Activated gamma-delta T cell treated with Interleukin-2 at 50 U/mL for 16 hours (primary cell): ENCODE measurements around the gene PLAAT3.
"Not testable (repeated sequence)": the region's sequence is repeated elsewhere in the genome, so short reads cannot be mapped to it uniquely, and the experiment has no call there.

Source experiments
- DNase-seq: peaks from one replicate; pipeline ENCODE4 v3.0.0-alpha.2; 2020

PLAAT3 gene

DNA sequence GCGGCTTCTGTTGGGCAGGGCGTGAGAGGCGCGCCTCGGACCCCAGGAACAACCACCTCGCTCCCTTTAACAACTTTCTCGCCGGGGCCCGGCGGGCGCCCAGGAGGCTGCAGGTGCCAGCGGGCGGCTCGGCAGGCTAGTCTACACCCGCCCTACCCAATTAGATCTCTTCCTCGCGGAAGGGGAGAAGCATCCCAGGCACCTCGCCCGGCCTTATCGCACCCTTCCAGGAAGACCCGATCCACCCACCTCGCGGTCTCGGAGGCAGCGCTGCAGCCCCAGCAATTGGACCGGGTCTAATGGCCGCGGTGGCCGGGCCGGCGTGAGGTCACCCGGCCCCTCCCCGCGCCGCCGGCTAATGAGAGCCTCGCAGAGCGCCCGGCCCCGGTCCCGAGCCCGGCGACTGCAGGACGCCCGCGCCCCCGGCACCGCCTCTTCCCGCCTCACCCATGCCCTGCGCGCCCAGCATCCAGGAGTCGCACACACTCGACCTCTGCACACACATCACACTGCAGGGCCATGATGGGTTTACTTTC lies at the start of gene PLAAT3:
Gene PLAAT3, minus strand, starts transcription at position 298 of the 536 bp plus-strand sequence. CDS start 419 bp downstream, outside the sequence.
- DNase-seq: peak; percentile 22

DNA sequence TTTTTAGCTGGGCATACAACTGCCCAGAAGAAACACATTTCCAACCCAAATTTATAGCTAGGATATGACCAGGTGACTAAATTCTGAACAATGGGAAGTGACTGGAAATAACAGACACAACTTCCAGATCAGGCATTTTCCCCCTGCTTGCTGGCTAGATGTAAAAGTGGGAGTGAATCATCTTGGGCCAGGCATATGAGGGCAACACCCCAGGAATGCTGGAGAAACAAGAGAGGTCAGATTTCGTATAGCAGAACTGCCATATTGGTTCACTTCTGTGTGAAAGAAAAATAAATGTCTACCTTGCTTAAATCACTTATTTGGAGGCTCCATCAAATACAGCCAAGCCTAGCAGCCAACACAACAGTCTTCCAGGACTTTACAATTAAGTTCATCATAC lies 49.6 kb upstream of the PLAAT3 start:
- no peak for DNase-seq

DNA sequence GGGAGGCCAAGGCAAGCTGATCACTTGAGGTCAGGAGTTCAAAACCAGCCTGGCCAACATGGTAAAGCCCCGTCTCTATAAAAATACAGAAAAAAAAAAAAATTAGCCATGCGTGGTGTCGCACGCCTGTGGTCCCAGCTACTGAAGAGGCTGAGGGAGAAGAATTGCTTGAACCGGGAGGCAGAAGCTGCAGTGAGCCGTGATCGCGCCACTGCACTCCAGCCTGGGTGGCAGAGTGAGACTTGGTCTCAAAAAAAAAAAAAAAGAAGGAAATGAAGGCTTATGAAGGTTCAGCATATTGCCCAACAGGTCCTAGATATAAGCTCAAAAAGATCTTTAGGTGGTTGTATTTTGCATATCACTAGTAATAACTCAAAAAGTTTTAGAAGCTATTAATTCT lies 46.7 kb upstream of the PLAAT3 start:
- no peak for DNase-seq

DNA sequence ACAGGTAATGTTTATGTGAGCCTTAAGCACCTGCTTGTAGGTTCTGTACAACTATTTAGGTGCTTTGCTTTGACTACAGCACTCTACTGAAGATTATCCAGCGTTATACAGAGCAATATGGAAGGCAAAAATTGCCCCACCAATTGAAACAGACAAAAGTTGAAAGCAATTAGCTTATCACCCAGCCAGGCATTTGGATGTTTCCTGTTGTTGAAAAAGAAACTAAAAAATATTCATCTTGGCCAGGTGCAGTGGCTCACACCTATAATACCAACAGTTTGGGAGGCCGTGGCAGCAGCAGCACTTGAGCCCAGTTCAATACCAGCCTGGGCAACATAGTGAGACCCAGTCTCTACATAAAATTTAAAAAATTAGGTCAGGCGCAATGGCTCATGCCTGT lies 38.4 kb upstream of the PLAAT3 start:
- no peak for DNase-seq

DNA sequence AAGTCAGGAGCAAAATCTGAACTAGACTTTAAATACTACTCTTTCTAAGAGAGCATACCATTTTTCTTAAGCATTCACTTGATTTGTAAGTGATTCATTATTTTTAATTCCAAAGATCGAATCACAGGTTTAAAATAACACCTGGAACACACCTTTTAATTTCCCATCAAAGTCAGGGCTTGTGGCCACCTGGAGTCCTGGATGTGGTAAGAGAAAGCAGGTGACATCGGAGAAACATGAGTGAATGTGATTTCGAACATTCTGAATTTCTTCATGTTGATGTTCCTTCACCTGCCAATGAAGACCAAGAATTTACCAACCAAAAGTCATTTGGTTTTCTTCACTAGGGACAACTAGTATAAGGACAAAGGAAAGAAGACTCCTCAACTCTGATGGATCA lies 29.0 kb upstream of the PLAAT3 start:
- no peak for DNase-seq

DNA sequence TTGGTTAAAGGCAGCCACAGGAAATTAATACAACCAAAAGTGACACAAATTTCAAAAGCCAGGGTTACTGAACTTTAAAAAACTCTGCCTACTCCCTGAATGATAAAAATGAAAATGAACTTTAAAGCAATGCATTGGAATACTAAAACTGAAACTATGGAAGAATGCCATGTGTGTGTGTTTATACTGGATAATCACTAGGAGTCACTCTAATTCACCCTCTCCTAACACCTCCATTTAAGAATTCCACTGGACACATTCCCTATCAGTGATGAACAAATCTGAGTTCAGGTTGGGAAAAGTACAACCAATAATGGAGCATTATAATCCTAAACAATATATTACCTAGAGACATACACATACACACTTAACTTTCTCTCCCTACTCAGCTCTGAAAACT lies 27.5 kb upstream of the PLAAT3 start:
- no peak for DNase-seq

DNA sequence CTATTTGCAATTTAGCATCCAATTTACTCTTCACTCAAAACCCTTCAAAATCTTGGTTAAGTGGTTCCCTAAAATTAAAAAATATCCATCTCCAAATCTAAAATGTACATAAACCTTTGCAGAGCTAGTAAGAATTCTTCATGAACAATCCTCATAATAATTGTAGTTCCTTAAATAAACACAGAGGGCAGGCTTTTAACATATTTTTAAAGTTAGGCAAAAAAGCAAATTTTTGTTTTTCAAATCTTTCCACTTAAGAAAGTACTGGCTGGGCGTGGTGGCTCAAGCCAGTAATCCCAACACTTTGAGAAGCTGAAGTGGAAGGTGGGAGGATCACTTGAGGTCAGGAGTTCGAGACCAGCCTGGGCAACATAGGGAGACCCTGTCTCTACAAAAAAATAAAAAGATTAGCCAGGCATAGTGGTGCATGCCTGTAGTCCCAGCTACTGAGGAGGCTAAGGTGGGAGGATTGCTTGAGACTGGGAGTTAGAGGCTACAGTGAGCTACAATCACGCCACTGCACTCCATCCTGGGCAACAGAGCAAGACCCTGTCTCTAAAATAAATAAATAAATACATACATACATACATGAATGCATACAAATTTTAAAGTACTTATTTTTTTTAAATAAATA lies 25.1 kb upstream of the PLAAT3 start:
- no peak for DNase-seq

DNA sequence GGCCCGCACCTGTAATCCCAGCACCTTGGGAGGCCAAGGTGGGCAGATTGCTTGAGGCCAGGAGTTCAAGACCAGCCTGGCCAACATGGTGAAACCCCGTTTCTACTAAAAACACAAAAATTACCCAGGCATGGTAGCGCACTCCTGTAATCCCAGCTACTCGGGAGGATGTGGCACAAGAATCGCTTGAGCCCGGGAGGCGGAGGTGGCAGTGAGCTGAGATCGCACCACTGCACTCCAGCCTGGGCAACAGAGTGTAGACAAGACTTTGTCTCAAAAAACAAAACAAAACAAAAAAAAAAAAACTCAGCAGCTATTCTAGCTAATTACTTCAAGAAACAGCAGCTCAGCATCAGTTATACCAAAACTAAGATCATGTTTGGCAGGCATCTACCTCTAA lies 24.2 kb upstream of the PLAAT3 start:
- DNase-seq: not testable (repeated sequence)

DNA sequence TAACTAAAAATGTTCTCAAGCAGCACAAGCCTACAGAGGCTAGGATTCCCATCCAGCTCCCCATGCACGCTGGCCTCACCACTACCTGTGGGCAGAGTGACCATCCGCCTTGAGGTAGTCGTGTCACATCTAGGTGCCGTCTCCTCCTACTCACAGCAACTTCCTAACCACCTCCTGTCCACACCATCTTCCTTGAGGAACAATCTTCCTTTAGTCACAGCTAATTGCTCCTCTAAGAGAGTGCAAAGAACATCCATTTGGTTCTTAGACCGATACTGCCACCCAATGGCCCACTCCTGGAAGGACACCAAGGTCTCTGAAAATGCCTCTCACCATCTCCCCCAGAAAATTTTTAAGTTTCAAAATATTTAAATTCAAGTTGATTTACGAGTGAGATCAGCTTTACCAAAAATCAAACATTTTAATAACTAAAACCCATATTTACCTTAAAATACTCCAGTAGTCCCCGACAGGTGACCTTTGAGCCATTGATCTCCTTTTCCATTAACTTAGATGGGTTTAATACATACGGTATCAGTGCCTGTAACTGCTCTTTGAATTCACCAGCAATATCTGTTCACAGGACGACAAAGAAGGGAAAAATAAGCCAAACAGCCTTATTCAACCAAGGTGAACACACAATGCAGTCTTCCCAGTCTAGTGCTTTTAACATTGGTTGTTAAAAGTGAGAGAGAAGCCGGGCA lies 21.7 kb upstream of the PLAAT3 start:
- DNase-seq: peak; percentile 73

DNA sequence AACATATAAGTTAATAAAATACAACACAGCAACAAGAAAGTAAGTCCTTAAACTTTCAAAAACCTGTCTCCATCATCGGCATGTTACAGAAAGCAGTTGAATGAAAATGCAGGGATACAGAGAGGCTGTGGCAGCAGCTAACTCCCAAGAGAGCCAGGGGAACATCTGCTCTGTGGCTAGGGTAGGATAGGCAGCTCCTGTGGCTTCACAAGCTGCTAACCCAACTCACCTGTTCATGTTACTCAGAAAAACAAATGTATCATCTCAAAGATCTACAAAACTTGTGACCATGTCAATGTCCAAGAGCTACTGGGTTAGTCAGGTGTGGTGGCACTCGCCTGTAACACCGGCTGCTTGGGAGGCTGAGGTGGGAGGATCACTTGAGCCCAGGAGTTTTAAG lies 15.2 kb upstream of the PLAAT3 start:
- no peak for DNase-seq

DNA sequence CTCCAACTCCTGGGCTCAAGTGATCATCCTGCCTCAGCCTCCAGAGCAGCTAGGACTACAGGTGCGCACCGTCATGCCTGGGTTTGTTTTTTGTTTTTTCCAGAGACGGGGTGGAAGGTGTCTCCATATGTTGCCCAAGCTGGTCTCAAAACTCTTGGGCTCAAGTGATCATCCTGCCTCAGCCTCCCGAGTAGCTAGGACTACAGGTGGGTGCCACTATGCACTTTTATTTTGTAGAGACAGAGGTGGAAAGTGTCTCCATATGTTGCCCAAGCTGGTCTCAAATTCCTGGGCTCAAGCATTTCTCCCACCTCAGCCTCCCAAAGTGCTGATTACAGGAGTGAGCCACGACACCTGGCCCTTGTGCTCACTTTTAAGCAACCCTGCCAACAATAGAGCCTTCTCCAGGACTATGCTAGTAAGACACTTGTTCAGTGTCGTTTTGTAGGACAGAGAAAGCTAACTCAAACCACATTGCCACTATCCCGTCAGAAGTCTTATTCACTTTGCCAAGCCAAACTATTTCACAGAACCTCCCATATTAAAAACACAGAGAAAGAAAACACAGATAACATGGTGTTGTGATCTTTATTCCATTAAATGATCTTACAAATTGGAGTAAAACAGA lies 9.4 kb upstream of the PLAAT3 start:
- no peak for DNase-seq

DNA sequence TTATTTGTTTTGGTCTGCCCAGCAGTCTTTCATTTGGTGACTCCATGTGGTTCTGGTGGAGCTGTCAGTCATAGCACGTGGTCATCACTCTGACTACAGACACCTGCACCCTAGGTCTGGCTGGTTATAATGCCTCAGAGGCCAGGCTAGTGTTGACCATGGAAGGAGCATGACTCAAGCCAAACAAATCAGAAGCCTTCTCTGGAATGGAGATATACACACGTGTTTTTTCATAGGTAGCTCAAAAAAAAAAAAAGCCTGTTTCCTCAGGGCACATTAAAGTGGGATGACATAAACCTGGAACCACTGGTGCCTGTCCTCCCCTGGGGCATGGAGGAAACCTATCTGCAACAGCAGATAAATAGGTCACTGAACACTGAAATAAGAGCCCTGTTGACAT lies 8.1 kb upstream of the PLAAT3 start:
- DNase-seq: no peak

DNA sequence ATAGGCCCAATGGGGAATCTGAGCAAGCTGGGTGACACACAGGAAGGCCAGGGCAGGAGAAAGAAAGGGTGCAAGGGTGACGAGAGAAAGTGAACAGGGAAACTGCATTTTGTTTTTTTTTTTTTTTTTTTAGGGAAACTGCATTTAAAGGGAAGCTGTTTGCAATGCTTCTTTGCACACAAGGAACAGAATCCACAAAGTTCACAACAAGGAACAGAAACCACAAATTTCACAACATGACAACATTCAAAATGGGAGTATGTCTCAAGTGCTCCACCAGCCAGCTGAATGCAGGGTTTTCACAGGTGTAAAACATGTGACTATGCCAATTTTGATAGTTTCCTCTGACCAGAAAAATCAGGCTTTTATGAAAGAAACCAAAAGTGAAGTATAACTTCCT lies 6.8 kb upstream of the PLAAT3 start:
- no peak for DNase-seq

DNA sequence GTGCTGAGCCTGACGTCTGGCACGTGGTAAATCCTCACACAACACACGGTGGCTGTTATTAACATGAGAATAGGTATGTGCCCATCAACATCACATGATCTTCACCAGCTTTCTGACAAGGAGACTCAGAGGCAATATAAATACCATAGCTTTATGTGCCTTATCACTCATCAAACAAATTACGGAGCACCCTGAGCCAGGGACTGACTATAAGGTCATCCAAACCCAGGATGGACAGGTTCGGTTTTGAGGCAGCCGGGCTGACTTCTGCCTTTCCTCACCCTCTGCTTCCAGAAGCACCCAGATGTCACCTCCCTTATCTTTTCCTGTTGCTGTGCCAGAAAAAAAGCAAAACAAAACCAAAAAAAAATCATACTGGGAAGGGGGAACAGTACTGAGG lies 5.7 kb upstream of the PLAAT3 start:
- no peak for DNase-seq

DNA sequence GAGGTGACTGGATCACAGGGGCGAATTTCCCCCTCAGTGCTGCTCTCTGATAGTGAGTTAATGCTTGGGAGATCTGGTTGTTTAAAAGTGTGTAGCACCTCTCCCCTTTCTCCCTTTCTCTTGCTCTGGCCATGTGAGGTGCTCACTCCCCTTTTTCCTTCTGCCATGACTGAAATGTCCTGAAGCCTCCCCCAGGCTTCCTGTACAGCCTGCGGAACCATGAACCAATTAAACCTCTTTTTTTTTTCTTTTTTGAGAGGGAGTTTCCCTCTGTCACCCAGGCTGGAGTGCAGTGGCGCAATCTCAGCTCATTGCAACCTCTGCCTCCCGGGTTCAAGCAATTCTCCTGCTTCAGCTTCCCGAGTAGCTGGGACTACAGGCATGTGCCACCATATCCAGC lies 3.5 kb upstream of the PLAAT3 start:
- DNase-seq: not testable (repeated sequence)

DNA sequence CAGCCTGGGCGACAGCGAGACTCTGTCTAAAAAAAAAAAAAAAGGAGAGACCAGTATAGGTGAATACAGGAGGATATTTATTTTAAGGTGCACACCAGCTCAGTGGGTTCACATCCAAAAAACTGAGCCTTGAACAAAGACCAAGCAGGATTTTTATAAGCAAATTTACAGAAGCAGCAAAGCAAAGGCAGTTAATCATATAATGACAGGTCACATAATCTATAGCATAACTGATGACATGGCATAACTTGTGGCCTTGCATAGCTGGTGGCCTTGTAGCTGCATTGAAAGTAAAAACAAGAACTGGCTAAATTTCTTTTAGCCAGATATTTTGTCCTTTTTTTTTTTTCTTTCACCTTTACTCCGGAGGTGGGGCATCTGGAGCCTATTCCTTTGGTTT lies 2.7 kb upstream of the PLAAT3 start:
- no peak for DNase-seq

DNA sequence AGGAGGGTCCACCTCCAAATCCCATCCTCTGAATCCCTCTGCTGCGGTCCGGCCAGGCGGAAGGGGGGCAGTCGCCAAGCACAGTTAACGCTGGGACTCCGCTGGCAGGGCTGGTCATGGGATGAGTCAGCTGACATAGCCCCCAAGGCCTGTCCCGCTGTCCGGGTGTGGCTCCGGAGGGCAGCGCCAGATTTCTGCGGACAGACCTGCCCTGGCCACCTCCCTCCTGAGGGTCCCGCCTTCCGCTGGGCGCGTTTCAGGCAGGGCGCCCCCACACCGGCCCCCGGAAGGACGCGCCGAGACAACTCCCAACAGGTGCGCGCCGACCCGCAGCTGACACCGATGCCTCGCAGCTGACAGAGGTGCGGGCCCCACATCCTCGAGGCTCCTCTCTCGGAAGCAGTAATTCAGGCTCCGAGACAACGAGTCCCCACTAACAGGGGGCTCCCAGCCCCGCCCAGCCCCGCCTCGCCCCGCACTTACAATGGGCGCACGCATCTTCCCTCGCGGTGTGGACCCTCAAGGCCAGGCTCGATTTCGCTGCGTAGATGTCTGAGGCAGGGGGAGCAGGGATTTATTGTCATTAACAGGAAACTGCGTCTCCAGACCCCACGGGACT lies 607 bp downstream of the PLAAT3 start:
- peak; percentile 47 for DNase-seq

DNA sequence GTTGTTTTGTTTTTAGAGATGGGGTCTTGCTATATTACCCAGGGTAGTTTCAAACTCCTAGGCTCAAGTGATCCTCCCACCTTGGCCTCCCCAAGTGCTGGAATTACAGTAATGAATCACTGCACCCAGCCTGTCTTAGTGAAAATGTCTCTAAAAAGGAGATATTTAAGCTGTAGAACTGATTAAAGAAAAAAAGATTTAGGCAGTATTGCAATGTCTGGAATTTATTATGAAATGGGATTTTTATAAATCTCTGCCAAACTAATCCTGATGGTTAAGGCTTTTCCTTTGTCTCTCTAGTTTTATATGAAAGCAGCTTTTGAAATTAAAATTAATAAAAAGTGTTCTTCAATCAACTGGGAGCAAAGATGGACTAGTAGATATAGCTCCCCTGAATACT lies 2.1 kb downstream of the PLAAT3 start:
- no peak for DNase-seq

DNA sequence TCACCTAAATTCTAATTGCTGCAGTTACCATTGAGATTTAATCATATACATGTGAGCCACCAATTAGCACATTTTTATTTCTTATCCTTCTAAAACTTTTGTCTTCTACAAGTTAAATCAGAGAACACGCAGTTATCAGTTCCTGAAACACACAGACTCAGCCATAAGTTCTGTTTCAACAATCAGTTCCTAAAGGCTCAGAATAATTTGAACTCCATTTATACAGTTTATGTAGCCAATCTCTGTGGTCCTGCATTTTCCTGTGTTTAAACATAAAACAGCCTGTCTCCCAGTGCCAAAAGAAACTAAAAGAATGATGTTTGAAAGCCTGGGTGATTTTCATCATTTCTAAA lies 2.9 kb downstream of the PLAAT3 start:
- DNase-seq: no peak

DNA sequence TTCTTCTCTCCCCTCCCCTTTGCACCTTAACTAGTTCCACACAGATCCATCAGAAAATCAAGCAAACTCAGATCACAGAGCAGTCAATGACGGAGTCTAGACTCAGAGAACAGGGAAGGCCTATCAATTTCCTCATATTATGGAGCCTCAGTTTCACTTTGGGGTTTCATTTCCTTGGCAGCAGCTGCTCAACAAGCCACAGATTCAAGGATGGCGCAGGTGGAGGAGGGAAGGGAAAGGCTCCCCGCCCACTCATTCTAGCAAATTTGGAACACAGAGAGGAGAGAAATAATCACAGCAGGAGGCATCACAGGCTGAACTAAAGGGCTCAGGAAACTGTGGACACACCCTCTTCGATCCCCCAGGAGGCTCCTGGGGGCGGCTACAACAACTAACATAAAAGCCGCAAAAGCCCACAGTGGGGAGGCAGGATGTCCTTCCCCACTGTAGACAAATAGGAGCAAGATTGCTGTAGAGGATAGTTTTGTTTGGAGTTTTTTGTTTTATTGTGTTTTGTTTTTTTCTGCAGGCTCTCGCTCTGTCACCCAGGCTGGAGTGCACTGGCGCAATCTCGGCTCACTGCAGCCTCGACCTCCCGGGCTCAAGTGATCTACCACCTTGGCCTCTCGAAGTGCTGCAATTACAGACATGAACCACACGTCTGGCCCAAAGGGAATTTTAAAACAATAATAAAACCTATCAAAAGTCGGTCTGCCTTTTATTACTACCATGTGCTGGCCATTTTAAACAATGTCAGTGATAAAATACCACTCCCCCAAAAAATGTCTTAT lies 3.4 kb downstream of the PLAAT3 start:
- no peak for DNase-seq

DNA sequence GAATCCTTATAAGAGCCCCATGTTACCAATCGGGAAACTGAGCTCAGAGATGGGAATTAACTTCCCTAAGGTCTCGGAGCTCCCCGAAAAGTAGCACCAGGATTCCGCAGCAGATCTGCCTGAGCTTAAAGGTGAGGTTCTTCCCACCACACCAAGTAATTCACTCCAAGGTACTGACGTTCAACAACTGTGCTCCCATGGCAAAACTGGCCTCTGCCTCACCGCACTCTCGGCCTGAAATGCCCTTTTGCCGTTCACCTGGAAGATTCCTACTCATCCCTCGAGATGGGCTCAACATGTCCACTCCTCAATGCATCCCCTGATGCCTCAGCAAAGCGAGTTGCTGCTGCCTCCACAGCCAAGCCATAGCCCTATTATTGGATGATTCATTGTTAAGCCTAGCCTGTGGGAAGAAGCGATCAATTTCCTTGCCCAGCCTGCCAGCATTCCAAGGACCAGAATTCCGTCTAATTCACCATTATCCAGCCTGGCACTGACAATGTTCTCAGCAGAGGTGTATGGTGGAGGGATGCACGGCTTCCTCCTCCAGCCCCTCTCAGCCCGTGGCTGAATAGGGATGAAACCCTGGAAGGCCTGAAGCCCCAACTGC lies 4.2 kb downstream of the PLAAT3 start:
- DNase-seq: no peak

DNA sequence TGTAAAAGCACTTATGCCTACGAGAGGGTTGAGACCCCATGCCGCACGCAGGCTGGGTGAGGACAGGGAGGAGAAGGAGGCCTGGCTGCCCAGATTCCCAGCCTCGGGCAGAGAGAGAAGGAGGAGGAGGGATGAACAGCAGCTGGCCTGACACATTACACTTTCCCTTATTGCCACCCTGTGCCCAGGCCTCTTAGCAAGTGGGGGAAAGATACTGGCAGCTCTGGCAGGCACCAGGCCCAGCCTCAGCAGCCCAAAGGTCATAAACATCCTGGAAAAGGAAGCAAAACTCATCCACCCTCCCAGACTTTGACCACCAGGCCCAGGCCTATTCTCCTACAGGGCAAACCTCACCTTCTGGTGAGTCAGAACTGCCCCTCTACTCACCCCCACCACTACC lies 4.7 kb downstream of the PLAAT3 start:
- DNase-seq: no peak
